B cell (primary cell): ENCODE results near the gene RPL19. TPM values are rescaled to one million over a fixed set of nuclear protein-coding genes. Genes with fewer than 3 reads are reported as not detected.

Source experiments
- ATAC-seq: fragments of 200-7000 bp; cut with Tn5 transposase; one replicate; pipeline ENCODE4 v1.10.0; 2021; ENCODE audit warnings: low read depth, mild to moderate bottlenecking, moderate number of reproducible peaks, moderate library complexity
- CTCF ChIA-PET: fragments of 350-600 bp; sonication (Branson Sonifier 250); formaldehyde crosslinking; loops from one replicate; lab custom pipeline; 2021; ENCODE audit warnings: antibody characterized with exemption, inconsistent platforms; lab: Charles Lee
- POLR2A ChIA-PET: fragments of 350-600 bp; sonication (Branson Sonifier 250); formaldehyde crosslinking; loops from one replicate; lab custom pipeline; 2021; ENCODE audit warnings: antibody characterized with exemption; lab: Charles Lee
- DNase-seq: peaks from one replicate; pipeline ENCODE4 v3.0.0; 2013
- H2AFZ ChIP-seq: 2 replicates; pipeline ENCODE4 v1.6.1; 2012; ENCODE audit warnings: mild to moderate bottlenecking, low read depth, low read length; ENCODE audit not compliant: insufficient read depth, poor library complexity, severe bottlenecking
- H3K27ac ChIP-seq, 2 donors: 1 replicate in 1 of 2; 2 replicates in 1 of 2; pipeline ENCODE4 v1.5.1; 2012 to 2013; ENCODE audit warnings: low read length in 2 of 2, mild to moderate bottlenecking in 2 of 2, moderate library complexity in 1 of 2
- H3K27me3 ChIP-seq, 4 experiments: fragments of 200-600 bp in 1 of 4; sonication (generic) in 1 of 4; replicated peaks in 1 of 4; 1 replicate in 2 of 4; 2 replicates in 2 of 4; pipeline versions ENCODE4 v1.6.1 to v1.7.0; 2013 to 2016; ENCODE audit warnings: low read length in 3 of 4, mild to moderate bottlenecking in 2 of 4, mixed read lengths in 1 of 4, moderate library complexity in 1 of 4; ENCODE audit not compliant: insufficient read depth in 4 of 4, control insufficient read depth in 3 of 4; ENCODE audit errors: control extremely low read depth in 1 of 4
- H3K36me3 ChIP-seq, 2 experiments: replicated peaks in 1 of 2; 1 replicate in 1 of 2; 2 replicates in 1 of 2; pipeline versions ENCODE4 v1.6.1 to v1.7.1; 2013; ENCODE audit warnings: low read length in 1 of 2; ENCODE audit not compliant: insufficient read depth in 2 of 2, control insufficient read depth in 1 of 2; ENCODE audit errors: control extremely low read depth in 1 of 2, extremely low read depth in 1 of 2
- H3K4me1 ChIP-seq, 2 donors: fragments of 200-600 bp in 1 of 2; sonication (generic) in 1 of 2; 1 replicate in 1 of 2; 2 replicates in 1 of 2; pipeline versions ENCODE4 v1.5.1 to v1.6.1; 2013 to 2017; ENCODE audit warnings: low read length in 2 of 2; ENCODE audit not compliant: control insufficient read depth in 2 of 2, insufficient read depth in 2 of 2
- H3K4me2 ChIP-seq: replicated peaks from 2 replicates; pipeline ENCODE3; 2012; ENCODE audit warnings: mild to moderate bottlenecking, low read depth, low read length; ENCODE audit not compliant: poor library complexity, severe bottlenecking
- H3K4me3 ChIP-seq, 5 experiments: fragments of 200-600 bp in 1 of 5; sonication (generic) in 1 of 5; 1 replicate in 3 of 5; 2 replicates in 2 of 5; pipeline versions ENCODE4 v1.5.1 to v1.7.0; 2011 to 2016; ENCODE audit warnings: low read length in 4 of 5, mild to moderate bottlenecking in 4 of 5, low read depth in 2 of 5, control low read depth in 1 of 5, moderate library complexity in 1 of 5; ENCODE audit not compliant: insufficient read depth in 1 of 5; ENCODE audit errors: control extremely low read depth in 1 of 5, extremely low read depth in 1 of 5
- H3K79me2 ChIP-seq: fragments of 200-600 bp; sonication (generic); one replicate; pipeline ENCODE4 v1.6.0; 2016; ENCODE audit warnings: low read length; ENCODE audit not compliant: control insufficient read depth, insufficient read depth
- H3K9ac ChIP-seq: fragments of 200-600 bp; sonication (generic); 2 replicates; pipeline ENCODE4 v1.6.1; 2017; ENCODE audit warnings: mild to moderate bottlenecking, low read length, moderate library complexity
- H3K9me3 ChIP-seq, 3 donors: one replicate each; pipeline versions ENCODE4 v1.6.1 to v1.7.1; 2013; ENCODE audit warnings: low read length in 2 of 3; ENCODE audit not compliant: control insufficient read depth in 2 of 3, insufficient read depth in 1 of 3; ENCODE audit errors: control extremely low read depth in 1 of 3
- H4K20me1 ChIP-seq: 2 replicates; pipeline ENCODE4 v1.6.0; 2012; ENCODE audit warnings: mild to moderate bottlenecking, low read length; ENCODE audit not compliant: insufficient read depth, control insufficient read depth, poor library complexity, severe bottlenecking
- H3K27ac Mint-ChIP-seq: one replicate; pipeline ENCODE4 v1.8.0; 2021; ENCODE audit warnings: mixed read lengths
- H3K27me3 Mint-ChIP-seq: one replicate; pipeline ENCODE4 v1.8.0; 2021; ENCODE audit warnings: mixed read lengths
- H3K4me1 Mint-ChIP-seq: one replicate; pipeline ENCODE4 v1.8.0; 2021; ENCODE audit warnings: mixed read lengths
- H3K4me3 Mint-ChIP-seq: one replicate; pipeline ENCODE4 v1.8.0; 2021; ENCODE audit warnings: mixed read lengths
- H3K9me3 Mint-ChIP-seq: one replicate; pipeline ENCODE4 v1.8.0; 2022; ENCODE audit warnings: mixed read lengths; ENCODE audit not compliant: insufficient read depth
- CTCF ChIP-seq: fragments of 200-600 bp; IDR thresholded peaks from one replicate; pipeline ENCODE4 v1.8.0; 2022; ENCODE audit warnings: antibody characterized with exemption, mild to moderate bottlenecking
- EZH2 ChIP-seq: IDR thresholded peaks from 2 replicates; pipeline ENCODE4 v1.6.1; 2012; ENCODE audit warnings: borderline replicate concordance, low read depth, mild to moderate bottlenecking, moderate library complexity, low read length; ENCODE audit not compliant: insufficient read depth, poor library complexity, severe bottlenecking
- WGBS: methylation state at CpG from one replicate; pipeline ENCODE4 v1.1.5; 2013; ENCODE audit warnings: missing lambda C conversion rate; ENCODE audit not compliant: insufficient coverage; 5-methylcytosine and 5-hydroxymethylcytosine counted together
- intact Hi-C: fragments of 100-400 bp; cut with micrococcal nuclease; formaldehyde crosslinking; loops from one replicate; pipeline ENCODE4 v1.10.0; 2022
- polyA plus RNA-seq: library from polyadenylated mRNA; depleted of rRNA; stranded (reverse); fragments of >200 nt; gene quantifications from 2 replicates; pipeline ENCODE4 v1.2.3, GENCODE V29; 2012
- total RNA-seq, 2 donors: library from RNA; stranded (reverse); fragments of 120-200 nt in 1 of 2; gene quantifications; 1 replicate in 1 of 2; 2 replicates in 1 of 2; pipeline versions ENCODE4 v1.2.3 to v1.2.4, GENCODE V29; 2013 to 2022

Gene RPL19
- total and polyA plus RNA-seq, 2 donors (not counting 1 experiment from before 2014, with no cell fraction given), result 3,041 to 3,233 TPM

GRCh38 chr17:39198186-39198566, 1.9 kb upstream of the RPL19 start:
- peaks cover 37 to 61% of the 10 kb centered on the region in 2 donors for H3K4me1 ChIP-seq
- POLR2A ChIA-PET, result no interaction called here

More at GRCh38 chr17:39198186-39198566, 1.9 kb upstream of the RPL19 start:
- DNase-seq, result no peak
- H3K9me3 Mint-ChIP-seq, result no peaks in the 10 kb centered on the region
- H3K4me3 Mint-ChIP-seq, result peak overlapping the region; percentile 89
- no peak for ATAC-seq
- intact Hi-C loops, result loop anchor here (5.0 kb wide), 1 partner anchor 46 kb away; the partner anchor contains the start of gene PLXDC1
- Histone ChIP-seq H3K9me3 (no peaks in the 10 kb centered on the region), H3K9ac (peak overlapping the region; percentile 77), H3K79me2 (peaks cover 20% of the 10 kb centered on the region), H3K4me3 (peak overlapping the region in 4 of 5 experiments; percentile 53 to 87 (median 70)), H3K27me3 (no peaks in the 10 kb centered on the region), H3K4me2 (peak overlapping the region; percentile 98), H3K36me3 (peaks cover 2 to 21% of the 10 kb centered on the region in 2 experiments), H4K20me1 (peaks cover 30% of the 10 kb centered on the region), H3K27ac (no peak overlapping the region), H2AFZ (peak overlapping the region; percentile 93)
- H3K27ac Mint-ChIP-seq, result peak overlapping the region; percentile 37
- no peaks in the 10 kb centered on the region for H3K27me3 Mint-ChIP-seq
- TF ChIP-seq CTCF (no peak), EZH2 (no peak)
- peaks cover 54% of the 10 kb centered on the region for H3K4me1 Mint-ChIP-seq
- CTCF ChIA-PET, result interaction anchor here (1.9 to 18.9 kb wide), 3 partner anchors 9 to 42 kb away, joined by 12 to 707 read pairs (median 12); no protein-coding TSS in a partner anchor
- 100% methylated on average over 1 of the region's 4 CpGs for WGBS
